GM19193 (cell line): ENCODE measurements around the gene MEN1.

Experiments
- POLR2A ChIP-seq: IDR thresholded peaks from 4 replicates; pipeline ENCODE4 v1.6.1; 2011; ENCODE audit not compliant: insufficient read depth, insufficient read length; ENCODE audit errors: extremely low read depth

Gene MEN1

DNA sequence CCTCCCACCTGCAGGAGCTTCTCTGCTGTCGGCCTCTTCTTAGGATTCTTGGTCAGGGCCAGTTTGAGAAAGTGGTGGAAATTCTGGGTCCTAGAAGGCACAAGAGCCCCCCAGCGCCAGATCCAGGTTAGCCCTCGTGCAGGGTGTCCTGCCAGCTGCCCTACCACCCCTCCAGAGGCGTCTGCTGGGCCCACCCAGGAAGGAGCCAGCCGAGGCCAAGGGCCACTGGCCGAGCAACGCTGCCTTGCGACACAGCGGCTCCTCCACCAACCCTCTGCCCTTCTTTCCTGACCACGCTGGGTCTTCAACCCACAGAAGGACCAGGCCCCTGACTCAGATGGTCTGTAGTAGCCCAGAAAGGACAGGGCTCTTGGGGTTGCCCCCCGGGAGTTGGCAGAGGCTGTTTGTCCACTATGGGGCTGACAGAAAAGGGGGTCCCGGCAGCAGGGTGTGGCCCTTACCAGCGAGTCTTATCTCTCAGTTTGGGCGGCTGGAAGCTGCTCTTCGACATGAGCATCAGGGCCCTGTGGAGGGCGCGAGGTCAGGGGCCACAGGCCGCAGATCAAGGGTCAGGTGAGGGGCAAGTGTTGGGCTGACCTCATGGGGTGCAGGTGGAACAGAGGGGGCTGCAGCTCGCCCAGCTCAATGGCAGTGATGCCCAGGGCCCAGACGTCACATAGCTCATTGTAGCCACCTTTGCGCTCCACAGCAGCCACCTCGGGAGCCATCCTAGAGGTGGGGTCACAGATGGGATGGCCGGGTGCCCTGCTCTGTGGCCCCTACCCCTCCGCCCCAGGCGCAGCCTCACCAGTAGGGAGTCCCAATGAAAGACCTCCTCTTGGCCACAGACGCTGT is 9.8 kb downstream of the MEN1 start:
- no peak for TF ChIP-seq POLR2A

DNA sequence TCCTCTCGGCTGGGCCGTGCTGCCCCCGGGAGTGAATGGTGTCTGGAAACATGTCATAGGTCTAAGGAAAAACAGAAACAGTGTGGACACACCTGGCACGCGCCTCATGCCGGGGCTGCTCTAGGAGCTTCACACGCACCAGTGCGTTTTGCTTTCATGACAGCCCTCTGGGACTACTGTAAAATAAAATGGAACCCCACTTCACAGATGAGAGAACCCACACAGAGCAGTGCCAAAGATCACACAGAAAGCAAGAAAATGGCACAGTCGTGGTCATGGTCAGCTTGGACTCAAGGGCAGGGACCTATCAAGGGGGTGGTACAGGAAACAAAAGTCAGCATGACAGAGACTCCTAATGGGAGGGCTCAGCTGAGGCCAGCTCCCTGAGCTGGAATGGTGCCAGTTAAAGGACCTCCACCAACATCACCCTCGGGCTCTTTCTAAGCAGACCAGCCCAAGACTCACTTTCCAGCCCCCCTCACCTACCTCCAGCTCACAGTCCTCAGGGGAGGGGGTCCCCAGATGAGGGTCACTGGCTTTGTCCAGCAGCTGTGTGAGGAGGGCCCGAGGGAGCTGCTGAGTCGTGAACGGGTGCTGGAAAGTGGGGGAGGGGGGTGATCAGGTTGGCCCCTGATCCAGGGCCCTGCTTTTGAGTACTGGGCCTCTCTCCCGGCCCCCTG is 10.6 kb downstream of the MEN1 start:
- no peak for TF ChIP-seq POLR2A

DNA sequence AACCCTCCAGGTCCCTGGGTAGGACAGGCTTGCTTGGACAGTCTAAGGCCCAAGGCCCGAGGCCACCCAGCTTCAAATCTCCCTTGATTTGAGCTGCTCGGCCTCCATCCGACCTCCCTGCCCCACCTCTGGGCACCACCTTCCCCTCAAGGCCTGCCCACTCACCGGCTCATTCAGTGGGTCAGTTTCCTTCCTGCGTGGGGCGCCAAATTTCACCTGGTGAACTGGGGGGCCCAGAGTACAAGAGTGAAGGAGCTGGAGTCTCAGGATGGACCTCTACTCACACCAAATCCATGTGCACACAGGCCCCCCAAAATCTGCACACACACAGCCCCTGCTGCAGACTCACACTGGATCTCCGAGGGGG is 11.1 kb downstream of the MEN1 start:
- no peak for TF ChIP-seq POLR2A

GRCh38 chr11:64796757-64797541 is 13.4 kb downstream of the MEN1 start:
- no peak for TF ChIP-seq POLR2A

GRCh38 chr11:64796047-64796756 is 14.1 kb downstream of the MEN1 start:
- TF ChIP-seq POLR2A: no peak

GRCh38 chr11:64794526-64794925 is 15.8 kb downstream of the MEN1 start:
- TF ChIP-seq POLR2A: no peak

- no peak for TF ChIP-seq POLR2A
Measured at GRCh38 chr11:64793271-64794160, 16.8 kb downstream of the MEN1 start.

GRCh38 chr11:64792482-64792881 is 17.9 kb downstream of the MEN1 start:
- no peak for TF ChIP-seq POLR2A

- no peak for TF ChIP-seq POLR2A
Measured at GRCh38 chr11:64791781-64792291, 18.5 kb downstream of the MEN1 start.

- no peak for TF ChIP-seq POLR2A
Measured at GRCh38 chr11:64790205-64791095, 19.9 kb downstream of the MEN1 start.

- TF ChIP-seq POLR2A: no peak
Measured at GRCh38 chr11:64789331-64790204, 20.8 kb downstream of the MEN1 start.

GRCh38 chr11:64788321-64789215 is 21.8 kb downstream of the MEN1 start:
- no peak for TF ChIP-seq POLR2A
